Stimulated activated CD8-positive, alpha-beta memory T cell treated with anti-CD3 and anti-CD28 coated beads, Interleukin-4, amount 100 ng/mL, for 4 hours (primary cell): ENCODE data around the gene PNPLA6.
A peak's percentile ranks its signal among the peaks of the same experiment; 100 is the strongest.

ENCODE experiments used
- DNase-seq, 2 donors: peaks; one replicate each; pipeline ENCODE4 v3.0.0-alpha.2; 2020; ENCODE audit warnings: low read depth in 2 of 2, low spot score in 1 of 2

The PNPLA6 gene

DNA sequence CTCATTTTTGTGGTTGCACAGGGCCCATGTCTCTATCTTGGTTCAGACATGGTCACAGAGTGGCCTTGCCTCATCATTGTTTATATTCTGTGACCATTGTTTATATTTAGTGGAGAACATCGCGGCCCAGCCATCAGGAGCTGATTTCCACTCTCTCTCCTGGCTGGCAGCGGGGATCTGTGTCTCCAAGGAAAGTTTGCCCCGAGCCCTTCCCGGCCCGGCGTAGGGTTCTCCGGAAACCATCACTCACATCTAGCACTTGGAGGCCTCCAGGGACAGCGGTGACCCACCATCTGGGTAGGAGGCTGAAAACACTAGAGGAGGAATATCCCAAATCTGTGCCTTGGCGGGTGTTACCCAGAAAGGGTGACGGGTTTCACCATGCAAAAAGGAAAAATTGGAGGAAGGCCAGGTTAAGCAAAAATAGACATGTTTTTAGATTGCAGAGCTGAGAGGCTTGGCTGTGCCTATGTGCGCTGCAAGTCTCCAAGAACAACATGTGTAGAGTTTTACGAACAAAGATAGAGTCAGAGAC is 20.3 kb upstream of the PNPLA6 start:
- DNase-seq, result no peak

DNA sequence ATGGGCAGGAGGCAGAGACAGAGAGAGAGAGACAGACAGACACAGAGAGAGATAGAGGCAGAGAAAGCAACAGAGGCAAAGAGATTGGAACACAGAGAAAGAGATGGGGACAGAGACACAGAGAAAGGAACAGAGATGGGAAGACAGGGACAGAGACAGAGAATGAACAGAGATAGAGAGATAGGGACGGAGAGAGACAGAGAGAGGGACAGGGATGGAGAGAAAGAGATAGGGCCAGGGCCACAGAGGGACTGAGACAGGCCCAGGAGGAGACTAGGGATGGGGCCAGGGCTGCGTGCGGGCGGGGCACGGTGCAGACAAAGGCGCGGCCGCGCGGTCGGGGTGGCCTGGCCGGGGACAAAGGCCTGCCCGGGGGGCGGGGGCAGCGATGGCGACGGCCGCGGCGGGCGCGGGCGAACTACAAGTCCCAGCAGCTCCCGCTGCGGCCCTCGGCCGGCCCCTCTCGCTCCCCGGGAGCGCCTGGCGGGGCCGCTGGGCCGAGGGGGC is 19.8 kb upstream of the PNPLA6 start, which contains the start of gene ZNF358:
Gene ZNF358, plus strand, starts transcription at position 459 of the 507 bp plus-strand sequence. CDS start 3,140 bp downstream, outside the sequence.
- DNase-seq, result no peak

DNA sequence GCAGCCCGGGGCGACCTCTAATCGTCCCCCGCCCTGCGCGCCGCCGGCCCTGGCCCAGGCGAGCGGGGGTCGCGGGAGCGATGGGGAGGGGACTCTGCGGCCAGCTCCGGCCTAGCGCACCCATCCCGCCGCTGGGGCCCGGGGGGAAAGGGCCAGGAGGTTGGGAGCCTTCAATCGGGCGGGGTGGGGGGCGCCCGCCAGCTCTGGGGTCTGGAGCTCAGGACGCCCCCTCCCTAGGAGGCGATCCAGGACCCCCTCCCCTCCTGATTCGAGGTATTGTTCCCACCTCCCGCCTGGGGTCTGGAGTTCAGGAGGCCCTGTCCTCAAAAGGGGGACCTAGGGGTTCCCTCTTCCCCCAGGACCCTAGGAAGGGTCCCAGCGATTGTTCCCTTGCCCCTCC is 19.2 kb upstream of the PNPLA6 start:
- no peak for DNase-seq

DNA sequence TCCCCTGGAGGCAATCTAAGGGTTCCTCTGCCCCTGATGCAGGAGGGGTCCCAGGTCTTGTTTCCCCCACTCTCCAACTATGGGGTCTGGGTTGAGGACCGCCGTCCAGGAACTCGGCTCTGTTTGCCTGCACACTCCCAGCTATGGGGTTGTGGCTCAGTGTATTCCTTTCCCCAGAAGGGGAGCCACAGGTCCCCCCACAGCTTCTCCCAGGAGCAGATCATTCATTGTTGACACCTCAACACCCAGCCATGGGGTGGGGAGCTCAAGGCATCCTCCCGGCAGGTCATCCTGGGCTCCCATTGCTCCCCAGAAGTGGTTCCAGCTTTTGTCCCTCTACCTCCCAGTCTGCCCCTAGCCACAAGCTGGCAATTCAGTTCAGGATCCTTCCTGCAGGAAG is 18.6 kb upstream of the PNPLA6 start:
- no peak for DNase-seq

DNA sequence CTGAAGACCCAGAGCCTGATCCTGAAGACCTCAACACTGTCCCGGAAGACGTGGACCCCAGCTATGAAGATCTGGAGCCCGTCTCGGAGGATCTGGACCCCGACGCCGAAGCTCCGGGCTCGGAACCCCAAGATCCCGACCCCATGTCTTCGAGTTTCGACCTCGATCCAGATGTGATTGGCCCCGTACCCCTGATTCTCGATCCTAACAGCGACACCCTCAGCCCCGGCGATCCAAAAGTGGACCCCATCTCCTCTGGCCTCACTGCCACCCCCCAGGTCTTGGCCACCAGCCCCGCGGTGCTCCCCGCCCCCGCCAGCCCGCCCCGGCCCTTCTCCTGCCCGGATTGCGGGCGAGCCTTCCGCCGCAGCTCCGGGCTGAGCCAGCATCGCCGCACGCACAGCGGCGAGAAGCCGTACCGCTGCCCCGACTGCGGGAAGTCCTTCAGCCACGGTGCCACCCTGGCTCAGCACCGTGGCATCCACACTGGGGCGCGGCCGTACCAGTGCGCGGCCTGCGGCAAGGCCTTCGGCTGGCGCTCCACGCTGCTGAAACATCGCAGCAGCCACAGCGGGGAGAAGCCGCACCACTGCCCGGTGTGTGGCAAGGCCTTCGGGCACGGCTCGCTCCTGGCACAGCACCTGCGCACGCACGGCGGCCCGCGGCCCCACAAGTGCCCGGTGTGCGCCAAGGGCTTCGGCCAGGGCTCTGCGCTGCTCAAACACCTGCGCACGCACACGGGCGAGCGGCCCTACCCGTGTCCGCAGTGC is 16.0 kb upstream of the PNPLA6 start:
- DNase-seq, result no peak

DNA sequence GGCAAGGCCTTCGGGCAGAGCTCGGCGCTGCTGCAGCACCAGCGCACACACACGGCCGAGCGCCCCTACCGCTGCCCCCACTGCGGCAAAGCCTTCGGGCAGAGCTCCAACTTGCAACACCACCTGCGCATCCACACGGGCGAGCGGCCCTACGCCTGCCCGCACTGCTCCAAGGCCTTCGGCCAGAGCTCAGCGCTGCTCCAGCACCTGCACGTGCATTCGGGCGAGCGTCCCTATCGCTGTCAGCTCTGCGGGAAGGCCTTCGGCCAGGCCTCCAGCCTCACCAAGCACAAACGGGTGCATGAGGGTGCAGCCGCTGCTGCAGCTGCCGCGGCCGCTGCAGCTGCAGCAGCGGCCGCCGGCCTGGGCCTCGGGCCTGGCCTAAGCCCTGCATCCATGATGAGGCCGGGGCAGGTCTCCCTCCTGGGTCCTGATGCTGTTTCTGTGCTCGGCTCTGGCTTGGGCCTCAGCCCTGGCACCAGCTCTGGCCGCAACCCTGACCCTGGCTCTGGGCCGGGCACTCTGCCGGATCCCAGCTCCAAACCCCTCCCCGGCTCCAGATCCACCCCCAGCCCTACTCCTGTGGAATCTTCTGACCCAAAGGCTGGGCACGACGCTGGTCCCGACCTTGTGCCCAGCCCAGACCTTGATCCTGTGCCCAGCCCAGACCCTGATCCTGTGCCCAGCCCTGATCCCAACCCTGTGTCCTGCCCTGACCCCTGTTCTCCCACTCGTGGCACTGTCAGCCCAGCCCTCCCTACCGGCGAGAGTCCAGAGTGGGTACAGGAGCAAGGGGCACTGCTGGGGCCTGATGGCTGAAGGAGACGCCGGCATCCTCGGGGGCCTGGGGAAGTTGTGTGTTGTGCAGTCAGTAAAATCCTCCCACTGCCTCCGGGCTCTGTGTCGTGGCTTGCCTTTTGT is 15.1 kb upstream of the PNPLA6 start:
- no peak for DNase-seq

DNA sequence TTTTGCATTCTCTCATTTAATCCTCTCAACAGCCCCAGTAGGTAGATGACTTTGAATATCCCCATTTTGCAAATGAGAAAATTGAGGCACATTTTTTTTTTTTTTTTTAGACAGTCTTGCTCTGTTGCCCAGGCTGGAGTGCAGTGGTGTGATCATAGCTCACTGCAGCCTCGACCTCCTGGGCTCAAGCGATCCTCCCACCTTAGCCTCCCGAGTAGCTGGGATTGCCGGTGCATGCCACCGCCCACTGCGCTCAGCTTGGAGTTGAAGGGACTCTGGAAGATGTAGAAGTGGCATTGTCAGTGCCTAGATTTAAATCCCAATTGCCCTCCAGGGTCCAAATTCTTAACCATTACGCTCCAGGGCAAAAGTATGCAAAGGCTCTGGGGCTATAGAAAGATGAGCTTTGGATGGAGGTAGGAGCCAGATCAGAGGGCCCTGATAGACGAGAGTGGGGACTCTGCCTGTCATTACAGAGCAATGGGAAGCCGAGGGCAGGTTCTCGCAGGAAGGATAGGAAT is 13.9 kb upstream of the PNPLA6 start:
- DNase-seq, result no peak

DNA sequence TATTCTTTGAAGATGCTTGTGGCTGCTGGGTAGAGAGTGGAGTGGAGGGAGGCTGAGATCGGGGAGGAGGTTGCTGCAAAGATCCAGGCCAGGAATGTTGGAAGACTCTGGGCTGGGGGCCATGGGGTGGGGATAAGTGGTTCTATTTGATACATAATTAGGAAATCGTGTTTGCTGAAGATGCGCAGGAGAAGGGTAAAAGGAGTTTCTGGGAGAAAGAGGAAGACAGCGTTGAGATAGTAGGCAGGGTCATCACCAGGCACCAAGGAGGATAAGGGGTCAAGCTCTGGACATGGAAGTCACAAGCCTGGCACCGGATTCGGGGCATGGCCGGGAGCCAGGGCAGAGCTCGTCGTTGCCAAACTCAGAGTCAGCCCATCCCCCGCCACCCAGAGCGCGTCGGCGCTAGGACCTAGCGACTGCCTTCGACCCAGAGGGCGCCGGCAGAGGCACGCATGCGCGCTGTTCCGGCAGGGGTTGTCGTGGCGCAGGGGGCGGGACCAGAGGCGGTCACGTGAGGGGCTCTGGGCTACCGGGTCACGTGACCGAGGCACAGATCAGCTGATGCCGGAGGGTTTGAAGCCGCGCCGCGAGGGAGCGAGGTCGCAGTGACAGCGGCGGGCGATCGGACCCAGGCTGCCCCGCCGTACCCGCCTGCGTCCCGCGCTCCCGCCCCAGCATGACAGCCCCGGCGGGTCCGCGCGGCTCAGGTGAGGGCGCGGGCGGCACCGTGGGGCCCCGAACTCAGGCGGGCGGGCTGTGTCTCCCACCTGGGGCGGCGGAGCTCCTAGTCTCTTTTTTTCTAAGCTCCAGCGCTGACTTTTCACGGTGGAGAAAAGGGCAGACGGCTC is 13.2 kb upstream of the PNPLA6 start, which contains the start of gene MCOLN1:
Gene MCOLN1, plus strand, starts transcription at position 553 of the 851 bp plus-strand sequence. Its CDS starts 127 bp downstream, at position 680.
- peak; percentile 97 to 99 for DNase-seq

DNA sequence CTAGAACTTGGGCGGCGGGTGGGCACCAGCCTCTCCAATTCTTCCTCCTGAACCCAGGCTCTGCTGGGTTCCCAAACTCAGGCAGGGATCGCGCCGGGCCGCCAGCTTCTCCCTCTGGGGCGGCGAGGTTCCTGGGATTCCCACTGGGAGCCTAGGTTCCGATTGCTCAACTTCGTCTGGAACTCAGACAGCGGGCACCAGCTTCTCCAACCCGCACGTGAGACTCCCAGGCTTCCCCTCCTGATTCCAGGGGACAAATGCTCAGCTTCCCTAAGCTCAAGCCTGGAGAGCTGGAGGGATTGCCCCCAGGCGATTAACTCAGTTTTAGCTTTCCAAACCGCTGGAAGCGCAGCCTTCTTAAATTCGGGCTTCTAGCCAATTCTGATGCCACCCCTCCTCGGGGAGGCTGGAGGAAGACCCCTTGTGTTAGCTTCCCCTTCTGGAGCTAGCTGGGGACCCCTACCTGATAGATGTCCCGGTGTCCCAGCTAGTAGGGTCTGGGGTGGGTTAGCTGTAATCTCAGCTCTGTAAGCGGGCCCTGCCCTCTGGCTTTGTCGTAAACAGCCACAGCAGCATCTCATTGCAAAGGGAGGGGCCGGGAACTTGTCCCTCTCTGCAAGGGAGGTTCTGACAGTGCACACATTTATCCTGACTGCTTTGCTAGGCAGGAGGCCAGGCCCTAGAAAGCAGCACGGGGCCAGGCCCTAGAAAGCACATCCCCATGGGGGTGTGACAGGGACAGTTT is 12.4 kb upstream of the PNPLA6 start:
- no peak for DNase-seq

DNA sequence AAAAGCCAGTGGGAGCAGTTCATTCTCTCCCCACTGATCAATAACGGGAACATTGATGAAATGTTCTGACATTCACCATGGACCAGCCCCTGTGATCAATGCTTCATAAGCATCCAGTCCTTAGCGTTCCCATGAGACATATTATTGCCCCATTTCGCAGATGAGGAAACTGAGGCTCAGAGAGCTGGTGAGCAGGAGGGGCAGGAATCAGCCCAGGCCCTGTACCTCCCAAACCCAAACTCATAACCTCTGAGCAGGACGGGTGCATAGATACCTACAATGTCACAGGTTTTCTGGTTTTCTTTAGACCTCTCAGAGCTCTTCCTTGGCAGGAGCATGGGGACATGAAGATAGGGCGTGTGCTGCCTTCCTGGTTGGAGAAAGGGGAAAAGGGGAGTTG is 11.0 kb upstream of the PNPLA6 start:
- DNase-seq, result no peak

DNA sequence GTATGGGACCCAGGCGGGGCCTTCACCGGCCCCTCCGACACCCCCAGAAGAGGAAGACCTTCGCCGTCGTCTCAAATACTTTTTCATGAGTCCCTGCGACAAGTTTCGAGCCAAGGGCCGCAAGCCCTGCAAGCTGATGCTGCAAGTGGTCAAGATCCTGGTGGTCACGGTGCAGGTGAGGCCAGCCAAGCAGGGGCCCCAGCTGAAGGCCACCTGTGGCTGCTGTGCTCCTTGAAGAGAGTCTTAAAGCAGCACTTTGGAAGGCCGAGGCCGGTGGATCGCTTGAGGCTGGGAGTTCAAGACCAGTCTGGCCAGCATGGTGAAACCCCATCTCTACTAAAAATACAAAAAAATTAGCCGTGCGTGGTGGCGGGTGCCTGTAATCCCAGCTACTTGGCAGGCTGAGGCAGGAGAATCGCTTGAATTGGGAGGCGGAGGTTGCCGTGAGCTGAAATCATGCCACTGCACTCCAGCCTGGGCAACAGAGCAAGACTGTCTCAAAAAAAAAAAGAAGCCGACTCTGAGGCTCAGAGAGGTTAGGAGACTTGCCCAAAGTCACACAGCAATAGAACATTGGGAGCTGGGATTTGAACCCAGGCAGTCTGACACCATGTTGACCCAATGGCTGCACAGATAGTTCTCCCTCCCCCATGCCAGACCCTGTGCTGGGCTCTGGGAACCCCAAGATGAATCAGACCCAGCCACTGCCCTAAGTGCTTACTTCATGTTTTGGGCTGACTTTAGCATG is 10.4 kb upstream of the PNPLA6 start:
- DNase-seq, result no peak

DNA sequence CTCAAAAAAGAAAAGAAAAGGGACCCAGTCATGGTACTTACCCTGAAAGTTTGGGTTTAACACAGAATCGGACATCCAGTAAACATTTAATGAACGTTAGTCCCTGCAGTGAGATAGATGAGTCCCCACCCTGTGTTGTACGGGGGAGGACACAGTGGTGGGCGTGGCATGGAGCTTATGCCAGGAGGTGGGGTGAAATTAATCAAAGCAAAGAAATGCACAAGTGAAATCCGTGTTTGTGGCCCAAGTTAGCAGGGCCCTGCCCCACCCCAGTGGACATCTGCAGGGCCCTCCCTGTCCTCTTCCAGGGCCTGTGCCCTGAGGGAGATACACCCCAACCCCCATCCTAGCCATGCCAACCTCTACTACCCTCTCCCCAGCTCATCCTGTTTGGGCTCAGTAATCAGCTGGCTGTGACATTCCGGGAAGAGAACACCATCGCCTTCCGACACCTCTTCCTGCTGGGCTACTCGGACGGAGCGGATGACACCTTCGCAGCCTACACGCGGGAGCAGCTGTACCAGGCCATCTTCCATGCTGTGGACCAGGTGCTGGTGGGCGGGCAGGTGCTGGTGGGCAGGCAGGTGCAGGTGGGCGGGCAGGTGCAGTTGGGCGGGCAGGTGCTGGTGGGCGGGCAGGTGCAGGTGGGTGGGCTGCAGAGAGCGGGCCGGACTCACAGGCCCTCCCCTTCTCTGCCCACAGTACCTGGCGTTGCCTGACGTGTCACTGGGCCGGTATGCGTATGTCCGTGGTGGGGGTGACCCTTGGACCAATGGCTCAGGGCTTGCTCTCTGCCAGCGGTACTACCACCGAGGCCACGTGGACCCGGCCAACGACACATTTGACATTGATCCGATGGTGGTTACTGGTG is 9.2 kb upstream of the PNPLA6 start:
- DNase-seq, result no peak

DNA sequence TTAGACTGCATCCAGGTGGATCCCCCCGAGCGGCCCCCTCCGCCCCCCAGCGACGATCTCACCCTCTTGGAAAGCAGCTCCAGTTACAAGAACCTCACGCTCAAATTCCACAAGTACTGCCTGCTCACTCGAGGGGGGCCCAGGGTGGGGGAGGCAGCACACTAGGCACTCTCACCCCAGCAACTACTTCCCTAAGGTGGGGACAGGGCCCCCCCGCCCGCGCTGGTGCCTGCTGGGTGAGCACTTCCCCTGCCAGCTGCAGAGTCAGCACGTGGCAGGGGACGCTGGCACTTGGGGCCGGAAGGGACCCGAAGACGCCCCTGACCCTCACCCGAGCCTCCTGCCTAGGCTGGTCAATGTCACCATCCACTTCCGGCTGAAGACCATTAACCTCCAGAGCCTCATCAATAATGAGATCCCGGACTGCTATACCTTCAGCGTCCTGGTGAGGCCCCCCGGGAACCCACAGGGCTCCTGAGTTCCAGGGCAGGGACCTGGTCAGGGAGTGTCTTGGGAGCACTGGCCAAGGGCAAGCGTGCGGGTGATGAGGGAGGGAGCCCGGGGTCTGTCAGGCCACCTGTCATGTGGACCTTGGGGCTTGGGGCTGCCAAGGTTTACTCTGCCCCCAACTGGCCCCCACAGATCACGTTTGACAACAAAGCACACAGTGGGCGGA is 7.9 kb upstream of the PNPLA6 start:
- no peak for DNase-seq

DNA sequence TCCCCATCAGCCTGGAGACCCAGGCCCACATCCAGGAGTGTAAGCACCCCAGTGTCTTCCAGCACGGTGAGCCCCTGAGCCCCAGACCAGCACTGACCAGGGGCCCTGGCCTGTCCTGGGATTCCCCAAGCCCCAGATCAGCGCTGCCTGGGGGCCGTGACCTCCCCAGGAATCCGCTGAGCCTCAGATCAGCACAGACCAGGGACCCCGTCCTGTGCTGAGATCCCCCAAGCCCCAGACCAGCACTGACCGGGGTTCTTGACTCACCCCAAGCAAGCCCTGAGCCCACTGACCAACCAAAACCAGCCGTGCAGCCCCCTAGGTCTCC is 7.4 kb upstream of the PNPLA6 start:
- DNase-seq, result no peak

DNA sequence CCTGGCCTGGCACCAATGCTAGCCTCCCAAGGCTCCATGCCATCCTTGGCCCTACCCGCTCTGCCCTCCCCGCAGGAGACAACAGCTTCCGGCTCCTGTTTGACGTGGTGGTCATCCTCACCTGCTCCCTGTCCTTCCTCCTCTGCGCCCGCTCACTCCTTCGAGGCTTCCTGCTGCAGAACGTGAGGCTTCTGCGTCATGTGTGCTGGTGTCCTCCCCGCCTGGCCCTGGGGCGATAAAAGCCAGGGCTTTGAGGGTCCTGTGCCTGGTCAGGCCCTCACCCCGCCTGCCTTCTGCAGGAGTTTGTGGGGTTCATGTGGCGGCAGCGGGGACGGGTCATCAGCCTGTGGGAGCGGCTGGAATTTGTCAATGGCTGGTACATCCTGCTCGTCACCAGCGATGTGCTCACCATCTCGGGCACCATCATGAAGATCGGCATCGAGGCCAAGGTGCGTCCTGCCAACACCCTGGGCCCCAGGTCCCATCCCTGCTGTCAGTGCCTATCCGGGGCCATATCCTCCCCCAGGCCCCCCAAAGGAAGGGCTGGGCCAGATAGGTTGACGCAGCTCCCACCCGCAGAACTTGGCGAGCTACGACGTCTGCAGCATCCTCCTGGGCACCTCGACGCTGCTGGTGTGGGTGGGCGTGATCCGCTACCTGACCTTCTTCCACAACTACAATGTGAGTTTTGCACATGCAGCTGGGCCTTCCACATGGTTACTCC is 6.8 kb upstream of the PNPLA6 start:
- no peak for DNase-seq

DNA sequence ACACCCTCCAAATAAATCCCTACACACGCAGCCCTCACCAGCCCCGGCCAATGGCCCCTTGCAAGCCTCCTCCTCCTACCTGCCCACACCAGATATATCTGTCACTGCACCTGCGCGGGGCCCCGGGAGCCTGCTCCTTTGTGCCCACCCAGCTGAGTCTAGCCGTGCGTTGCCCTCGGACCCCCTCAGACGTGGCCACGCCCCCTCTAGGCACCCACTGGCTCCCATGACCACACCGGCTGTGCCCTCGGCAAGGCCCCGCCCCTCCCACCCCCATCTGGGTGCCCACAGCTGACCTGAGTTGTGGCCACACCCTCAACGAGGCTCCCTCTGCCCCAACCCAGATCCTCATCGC is 6.3 kb upstream of the PNPLA6 start:
- DNase-seq, result no peak
